Suppressor macrophage treated with lipopolysaccharide for 4 hours (primary cell): Measurements from ENCODE around the gene LCN9.
"Not testable (repeated sequence)": the region's sequence is repeated elsewhere in the genome, so short reads cannot be mapped to it uniquely, and the experiment has no call there.

Experiments used
- DNase-seq: peaks from one replicate; pipeline ENCODE4 v3.0.0-alpha.2; 2020

LCN9 gene

GRCh38 chr9:135662758-135663450 lies at the start of gene LCN9:
Gene LCN9, plus strand, starts transcription at chr9:135663309. Its CDS starts 13 bp downstream, at chr9:135663322.
- no peak for DNase-seq

GRCh38 chr9:135613946-135614805 lies 48.9 kb upstream of the LCN9 start:
- no peak for DNase-seq

GRCh38 chr9:135614821-135615665 lies 48.1 kb upstream of the LCN9 start:
- no peak for DNase-seq

- DNase-seq = no peak
Measured at GRCh38 chr9:135615666-135616618, 47.2 kb upstream of the LCN9 start.

GRCh38 chr9:135616619-135617537 lies 46.2 kb upstream of the LCN9 start:
- no peak for DNase-seq

- DNase-seq = no peak
Measured at GRCh38 chr9:135617538-135617900, 45.6 kb upstream of the LCN9 start.

- no peak for DNase-seq
Measured at GRCh38 chr9:135617991-135618411, 45.1 kb upstream of the LCN9 start.

GRCh38 chr9:135618866-135619598 lies 44.1 kb upstream of the LCN9 start:
- no peak for DNase-seq

- DNase-seq = no peak
Measured at GRCh38 chr9:135619599-135619886, 43.6 kb upstream of the LCN9 start.

GRCh38 chr9:135620558-135620957 lies 42.6 kb upstream of the LCN9 start:
- no peak for DNase-seq

- DNase-seq = no peak
Measured at GRCh38 chr9:135622415-135623020, 40.6 kb upstream of the LCN9 start.

- no peak for DNase-seq
Measured at GRCh38 chr9:135624282-135624681, 38.8 kb upstream of the LCN9 start.

- no peak for DNase-seq
Measured at GRCh38 chr9:135632841-135633240, 30.3 kb upstream of the LCN9 start.

GRCh38 chr9:135636930-135637530 lies 26.1 kb upstream of the LCN9 start:
- DNase-seq = not testable (repeated sequence)

- no peak for DNase-seq
Measured at GRCh38 chr9:135639196-135639595, 23.9 kb upstream of the LCN9 start, which contains the start of gene GLT6D1. Gene GLT6D1, minus strand, starts transcription at chr9:135639540. Its CDS starts 353 bp downstream, at chr9:135639187.

- DNase-seq = no peak
Measured at GRCh38 chr9:135641047-135641446, 22.1 kb upstream of the LCN9 start.

GRCh38 chr9:135641745-135642144 lies 21.4 kb upstream of the LCN9 start:
- DNase-seq = no peak

- DNase-seq = no peak
Measured at GRCh38 chr9:135644631-135645218, 18.4 kb upstream of the LCN9 start.

GRCh38 chr9:135647884-135648283 lies 15.2 kb upstream of the LCN9 start:
- DNase-seq = no peak
